HepG2 (cell line): ENCODE data around the gene LSM2. TPM values are rescaled to one million over a fixed set of nuclear protein-coding genes. Genes with fewer than 3 reads are reported as not detected.

ENCODE experiments used
- SNAPC2 ChIP-seq: sonication (generic); formaldehyde crosslinking; IDR thresholded peaks from 2 replicates; pipeline ENCODE4 v1.8.1; 2022; ENCODE audit warnings: mild to moderate bottlenecking, missing genetic modification reagents
- ZNF207 ChIP-seq: fragments of 450-650 bp; IDR thresholded peaks from 2 replicates; pipeline ENCODE4 v1.6.1; 2016; ENCODE audit warnings: antibody characterized with exemption, borderline replicate concordance
- polyA plus RNA-seq, 8 experiments: library from polyadenylated mRNA; depleted of rRNA in 3 of 8; stranded (reverse) in 7 of 8; unstranded in 1 of 8; fragments of >200 nt; fragmentation: Illumina TruSeq in 4 of 8; extraction: Trizol in 4 of 8; gene quantifications; 2 replicates each; pipeline versions ENCODE4 v1.2.1 to v1.2.3, GENCODE V29; 2011 to 2016; ENCODE audit warnings: low read depth in 4 of 8, missing spikeins in 1 of 8, mixed read lengths in 1 of 8; ENCODE audit not compliant: insufficient read depth in 1 of 8
- total RNA-seq, 5 experiments: library from RNA; depleted of rRNA; stranded (reverse); fragments of >200 nt; fragmentation: Illumina TruSeq; extraction: Trizol; gene quantifications; 2 replicates each; pipeline ENCODE4 v1.2.3, GENCODE V29; 2016; ENCODE audit warnings: low read depth in 1 of 5
- TF ChIP-seq, protein P1 (sequence below): sonication (generic); formaldehyde crosslinking; IDR thresholded peaks from 2 replicates; pipeline ENCODE4 v1.5.0; 2020; ENCODE audit warnings: mild to moderate bottlenecking, missing genetic modification reagents, borderline replicate concordance
- TF ChIP-seq, protein P2 (sequence below): sonication (generic); formaldehyde crosslinking; IDR thresholded peaks from 2 replicates; pipeline ENCODE4 v1.8.0; 2023; ENCODE audit warnings: mild to moderate bottlenecking, missing genetic modification reagents
- TF ChIP-seq, protein P3 (sequence below): sonication (generic); formaldehyde crosslinking; IDR thresholded peaks from 2 replicates; pipeline ENCODE4 v1.4.0; 2020; ENCODE audit warnings: missing genetic modification reagents

LSM2 gene
- total and polyA plus RNA-seq, 2 of the 13 experiments (the other 11 are each of a cell fraction or from before 2014, with no cell fraction given) = 69.4 to 90.5 TPM

DNA sequence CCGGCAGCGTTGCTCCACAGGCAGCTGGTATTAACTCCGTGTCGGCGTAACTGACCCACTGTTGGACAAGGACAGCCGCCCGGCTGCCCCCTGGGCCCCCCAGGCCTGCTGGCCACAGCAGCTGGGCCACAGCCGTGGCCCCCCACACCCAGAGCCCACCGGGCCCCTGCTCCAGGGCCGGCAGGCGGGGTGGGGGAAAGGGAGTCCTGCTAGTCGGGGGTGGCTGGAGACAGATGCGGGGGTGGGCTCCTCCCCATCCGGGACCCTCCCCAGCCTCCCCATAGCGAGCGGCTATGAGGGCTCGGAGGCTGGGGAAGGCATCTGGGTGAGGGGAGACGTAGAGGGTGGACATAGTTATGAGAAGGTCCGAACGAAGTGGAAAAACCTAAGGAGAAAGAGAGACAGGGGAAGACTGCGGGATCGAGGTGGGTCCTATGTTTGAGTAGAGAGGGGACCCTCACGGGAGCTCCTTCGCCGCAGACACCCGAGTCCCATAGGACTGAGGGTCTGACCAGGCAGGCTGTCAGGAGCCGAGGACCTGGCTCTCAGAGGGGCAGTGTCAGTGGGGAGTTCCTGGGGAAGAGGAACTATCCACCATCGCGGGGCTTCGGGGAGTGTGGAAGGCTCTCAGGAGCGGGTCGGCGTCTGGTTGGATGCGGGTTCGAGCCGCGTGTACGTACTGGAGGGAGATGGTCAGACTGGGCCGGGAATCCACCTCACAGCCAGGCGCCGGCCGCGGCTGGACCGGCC lies 11.7 kb downstream of the LSM2 start (continued):
- TF ChIP-seq, protein P1, sequence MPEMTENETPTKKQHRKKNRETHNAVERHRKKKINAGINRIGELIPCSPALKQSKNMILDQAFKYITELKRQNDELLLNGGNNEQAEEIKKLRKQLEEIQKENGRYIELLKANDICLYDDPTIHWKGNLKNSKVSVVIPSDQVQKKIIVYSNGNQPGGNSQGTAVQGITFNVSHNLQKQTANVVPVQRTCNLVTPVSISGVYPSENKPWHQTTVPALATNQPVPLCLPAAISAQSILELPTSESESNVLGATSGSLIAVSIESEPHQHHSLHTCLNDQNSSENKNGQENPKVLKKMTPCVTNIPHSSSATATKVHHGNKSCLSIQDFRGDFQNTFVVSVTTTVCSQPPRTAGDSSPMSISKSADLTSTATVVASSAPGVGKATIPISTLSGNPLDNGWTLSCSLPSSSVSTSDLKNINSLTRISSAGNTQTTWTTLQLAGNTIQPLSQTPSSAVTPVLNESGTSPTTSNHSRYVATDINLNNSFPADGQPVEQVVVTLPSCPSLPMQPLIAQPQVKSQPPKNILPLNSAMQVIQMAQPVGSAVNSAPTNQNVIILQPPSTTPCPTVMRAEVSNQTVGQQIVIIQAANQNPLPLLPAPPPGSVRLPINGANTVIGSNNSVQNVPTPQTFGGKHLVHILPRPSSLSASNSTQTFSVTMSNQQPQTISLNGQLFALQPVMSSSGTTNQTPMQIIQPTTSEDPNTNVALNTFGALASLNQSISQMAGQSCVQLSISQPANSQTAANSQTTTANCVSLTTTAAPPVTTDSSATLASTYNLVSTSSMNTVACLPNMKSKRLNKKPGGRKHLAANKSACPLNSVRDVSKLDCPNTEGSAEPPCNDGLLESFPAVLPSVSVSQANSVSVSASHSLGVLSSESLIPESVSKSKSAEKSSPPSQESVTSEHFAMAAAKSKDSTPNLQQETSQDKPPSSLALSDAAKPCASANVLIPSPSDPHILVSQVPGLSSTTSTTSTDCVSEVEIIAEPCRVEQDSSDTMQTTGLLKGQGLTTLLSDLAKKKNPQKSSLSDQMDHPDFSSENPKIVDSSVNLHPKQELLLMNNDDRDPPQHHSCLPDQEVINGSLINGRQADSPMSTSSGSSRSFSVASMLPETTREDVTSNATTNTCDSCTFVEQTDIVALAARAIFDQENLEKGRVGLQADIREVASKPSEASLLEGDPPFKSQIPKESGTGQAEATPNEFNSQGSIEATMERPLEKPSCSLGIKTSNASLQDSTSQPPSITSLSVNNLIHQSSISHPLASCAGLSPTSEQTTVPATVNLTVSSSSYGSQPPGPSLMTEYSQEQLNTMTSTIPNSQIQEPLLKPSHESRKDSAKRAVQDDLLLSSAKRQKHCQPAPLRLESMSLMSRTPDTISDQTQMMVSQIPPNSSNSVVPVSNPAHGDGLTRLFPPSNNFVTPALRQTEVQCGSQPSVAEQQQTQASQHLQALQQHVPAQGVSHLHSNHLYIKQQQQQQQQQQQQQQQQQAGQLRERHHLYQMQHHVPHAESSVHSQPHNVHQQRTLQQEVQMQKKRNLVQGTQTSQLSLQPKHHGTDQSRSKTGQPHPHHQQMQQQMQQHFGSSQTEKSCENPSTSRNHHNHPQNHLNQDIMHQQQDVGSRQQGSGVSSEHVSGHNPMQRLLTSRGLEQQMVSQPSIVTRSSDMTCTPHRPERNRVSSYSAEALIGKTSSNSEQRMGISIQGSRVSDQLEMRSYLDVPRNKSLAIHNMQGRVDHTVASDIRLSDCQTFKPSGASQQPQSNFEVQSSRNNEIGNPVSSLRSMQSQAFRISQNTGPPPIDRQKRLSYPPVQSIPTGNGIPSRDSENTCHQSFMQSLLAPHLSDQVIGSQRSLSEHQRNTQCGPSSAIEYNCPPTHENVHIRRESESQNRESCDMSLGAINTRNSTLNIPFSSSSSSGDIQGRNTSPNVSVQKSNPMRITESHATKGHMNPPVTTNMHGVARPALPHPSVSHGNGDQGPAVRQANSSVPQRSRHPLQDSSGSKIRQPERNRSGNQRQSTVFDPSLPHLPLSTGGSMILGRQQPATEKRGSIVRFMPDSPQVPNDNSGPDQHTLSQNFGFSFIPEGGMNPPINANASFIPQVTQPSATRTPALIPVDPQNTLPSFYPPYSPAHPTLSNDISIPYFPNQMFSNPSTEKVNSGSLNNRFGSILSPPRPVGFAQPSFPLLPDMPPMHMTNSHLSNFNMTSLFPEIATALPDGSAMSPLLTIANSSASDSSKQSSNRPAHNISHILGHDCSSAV (CRISPR knock-in tag) = 0 out of 2 replicates have a peak, but pooled peaks have one; percentile 13
- TF ChIP-seq ZNF207 (no peak), SNAPC2 (no peak)
- TF ChIP-seq, protein P2, sequence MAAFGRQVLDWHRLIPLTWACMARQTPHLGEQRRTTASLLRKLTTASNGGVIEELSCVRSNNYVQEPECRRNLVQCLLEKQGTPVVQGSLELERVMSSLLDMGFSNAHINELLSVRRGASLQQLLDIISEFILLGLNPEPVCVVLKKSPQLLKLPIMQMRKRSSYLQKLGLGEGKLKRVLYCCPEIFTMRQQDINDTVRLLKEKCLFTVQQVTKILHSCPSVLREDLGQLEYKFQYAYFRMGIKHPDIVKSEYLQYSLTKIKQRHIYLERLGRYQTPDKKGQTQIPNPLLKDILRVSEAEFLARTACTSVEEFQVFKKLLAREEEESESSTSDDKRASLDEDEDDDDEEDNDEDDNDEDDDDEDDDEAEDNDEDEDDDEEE (CRISPR knock-in tag) = 0 out of 2 replicates have a peak, but pooled peaks have one; percentile 14
- TF ChIP-seq, protein P3, sequence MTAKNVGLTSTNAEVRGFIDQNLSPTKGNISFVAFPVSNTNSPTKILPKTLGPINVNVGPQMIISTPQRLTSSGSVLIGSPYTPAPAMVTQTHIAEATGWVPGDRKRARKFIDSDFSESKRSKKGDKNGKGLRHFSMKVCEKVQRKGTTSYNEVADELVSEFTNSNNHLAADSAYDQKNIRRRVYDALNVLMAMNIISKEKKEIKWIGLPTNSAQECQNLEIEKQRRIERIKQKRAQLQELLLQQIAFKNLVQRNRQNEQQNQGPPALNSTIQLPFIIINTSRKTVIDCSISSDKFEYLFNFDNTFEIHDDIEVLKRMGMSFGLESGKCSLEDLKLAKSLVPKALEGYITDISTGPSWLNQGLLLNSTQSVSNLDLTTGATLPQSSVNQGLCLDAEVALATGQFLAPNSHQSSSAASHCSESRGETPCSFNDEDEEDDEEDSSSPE (CRISPR knock-in tag) = no peak
